EH (cell line): ENCODE data around the gene NPR2.

Experiments
- DNase-seq: peaks from one replicate; pipeline ENCODE4 v3.0.0-alpha.2; 2015; ENCODE audit warnings: low read depth

Gene NPR2

DNA sequence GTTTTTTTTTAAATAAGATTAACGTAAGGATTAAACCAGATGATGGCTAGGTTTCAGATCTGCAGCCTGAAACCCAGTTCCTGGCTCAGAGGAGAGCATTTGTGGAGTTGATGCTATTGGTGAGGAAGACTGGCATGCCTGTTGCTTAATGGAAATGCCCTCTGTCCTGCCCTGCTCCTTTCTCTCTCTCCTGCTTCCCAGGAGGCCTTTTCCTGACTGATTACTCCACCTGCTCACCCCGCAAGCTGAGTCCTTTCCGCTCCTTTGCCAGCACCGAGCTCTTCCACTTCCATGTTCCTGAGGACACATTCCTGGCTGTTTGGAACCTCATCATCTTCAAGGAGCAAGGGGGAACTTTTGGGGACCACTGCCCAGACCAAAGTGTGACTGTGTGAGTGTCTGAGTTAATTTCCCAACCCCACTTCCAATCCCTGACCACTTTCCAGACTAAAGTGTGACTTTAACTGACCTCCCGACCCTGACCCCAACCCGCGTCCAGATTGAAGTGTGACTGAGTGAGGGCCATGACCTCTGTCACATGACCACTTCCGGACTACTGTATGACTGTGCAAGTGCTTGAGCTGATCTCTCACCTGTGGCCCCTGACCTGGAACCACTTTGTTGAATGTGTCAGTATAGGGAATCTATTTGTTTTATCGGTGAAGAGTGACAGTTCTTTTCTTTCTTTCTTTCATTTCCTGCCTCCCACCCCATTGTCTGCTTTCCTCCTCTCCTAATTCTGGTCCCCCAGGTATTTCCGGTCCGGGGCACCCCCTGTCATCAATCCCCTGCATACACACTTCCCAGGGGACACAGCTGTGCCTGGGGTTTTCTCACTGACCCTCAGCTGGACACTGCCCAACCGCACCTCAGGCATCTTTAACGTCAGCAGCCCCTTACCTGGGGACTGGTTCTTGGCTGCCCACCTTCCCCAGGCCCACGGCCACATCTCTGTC is 43.1 kb downstream of the NPR2 start:
- DNase-seq = no peak

DNA sequence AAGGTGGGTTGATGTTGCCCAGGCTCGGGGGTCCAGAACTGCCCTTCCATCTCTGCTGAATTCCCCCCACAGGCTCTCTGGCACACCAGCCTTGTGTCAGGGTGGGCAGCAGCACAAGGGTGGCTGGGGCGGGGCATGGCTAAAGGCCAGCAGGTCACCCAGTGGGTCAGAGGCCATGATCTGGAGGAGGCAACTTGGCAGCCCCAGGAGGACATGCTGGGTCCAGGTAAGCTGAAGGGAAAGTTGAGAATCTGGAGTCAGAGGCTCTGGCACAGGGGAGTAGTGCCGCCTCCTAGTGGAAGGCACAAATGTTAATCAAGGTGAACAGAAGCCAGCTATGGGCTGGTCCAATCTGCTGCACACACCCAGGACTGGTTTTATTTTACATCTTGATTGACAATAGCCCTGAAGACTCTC is 43.8 kb downstream of the NPR2 start:
- no peak for DNase-seq

DNA sequence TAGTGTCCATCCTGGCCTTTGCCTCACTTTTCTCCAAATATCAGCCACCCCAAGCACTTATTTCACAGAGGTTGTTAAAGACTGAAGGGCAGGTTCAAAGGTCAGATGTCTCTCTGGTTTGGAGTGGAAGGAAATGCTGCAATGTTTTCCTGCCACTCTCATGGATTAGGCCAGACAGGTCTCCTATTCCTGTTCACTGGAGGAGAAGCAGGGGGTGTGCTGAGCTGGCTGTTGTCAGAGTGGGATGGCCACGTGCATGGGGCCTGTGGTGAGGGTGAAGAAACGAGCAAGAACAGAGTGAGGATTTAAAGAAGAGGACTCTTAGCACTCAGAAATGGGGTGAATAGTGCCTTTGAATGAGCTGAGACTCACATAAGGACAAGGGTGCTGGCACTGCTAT is 44.4 kb downstream of the NPR2 start:
- no peak for DNase-seq

DNA sequence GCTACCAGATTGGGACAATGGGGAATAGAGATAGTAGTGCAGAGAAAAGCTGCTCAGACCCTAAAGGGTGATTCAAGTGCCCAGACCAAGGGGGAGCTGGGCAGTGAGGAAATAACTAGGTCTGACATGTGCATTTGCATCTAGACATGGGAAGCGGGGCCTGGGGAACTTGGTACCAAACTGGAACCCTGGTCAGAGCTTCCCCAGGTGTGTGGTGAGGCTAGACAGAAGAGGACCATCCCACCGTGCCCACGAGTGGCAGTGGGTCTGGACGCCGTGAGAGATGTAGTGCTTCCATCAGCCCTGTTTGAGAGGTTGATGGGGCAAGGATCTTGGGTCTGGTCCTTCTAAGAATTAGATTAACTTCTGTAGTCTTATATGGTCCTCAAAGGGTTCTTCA is 45.2 kb downstream of the NPR2 start:
- DNase-seq = no peak

DNA sequence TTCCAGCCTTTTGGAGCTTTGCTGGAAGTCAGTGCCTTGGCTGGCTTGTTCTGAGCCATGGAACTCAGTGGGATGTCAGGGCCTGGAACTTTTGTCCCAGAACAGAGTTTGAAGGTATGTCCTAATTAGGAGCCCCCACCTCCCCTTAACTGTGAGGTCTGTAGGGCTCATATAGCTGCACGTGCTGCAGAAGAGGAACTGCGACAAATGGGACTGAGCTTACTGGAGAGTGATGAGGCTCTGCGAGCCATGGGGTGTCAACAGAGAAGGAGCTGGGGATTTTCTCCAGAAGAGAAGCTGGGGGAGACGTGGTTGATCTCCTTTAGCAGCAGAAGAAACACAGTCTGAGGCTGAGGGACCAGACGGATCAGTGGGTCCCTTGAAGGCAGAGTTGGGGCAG is 48.5 kb downstream of the NPR2 start:
- DNase-seq = no peak

DNA sequence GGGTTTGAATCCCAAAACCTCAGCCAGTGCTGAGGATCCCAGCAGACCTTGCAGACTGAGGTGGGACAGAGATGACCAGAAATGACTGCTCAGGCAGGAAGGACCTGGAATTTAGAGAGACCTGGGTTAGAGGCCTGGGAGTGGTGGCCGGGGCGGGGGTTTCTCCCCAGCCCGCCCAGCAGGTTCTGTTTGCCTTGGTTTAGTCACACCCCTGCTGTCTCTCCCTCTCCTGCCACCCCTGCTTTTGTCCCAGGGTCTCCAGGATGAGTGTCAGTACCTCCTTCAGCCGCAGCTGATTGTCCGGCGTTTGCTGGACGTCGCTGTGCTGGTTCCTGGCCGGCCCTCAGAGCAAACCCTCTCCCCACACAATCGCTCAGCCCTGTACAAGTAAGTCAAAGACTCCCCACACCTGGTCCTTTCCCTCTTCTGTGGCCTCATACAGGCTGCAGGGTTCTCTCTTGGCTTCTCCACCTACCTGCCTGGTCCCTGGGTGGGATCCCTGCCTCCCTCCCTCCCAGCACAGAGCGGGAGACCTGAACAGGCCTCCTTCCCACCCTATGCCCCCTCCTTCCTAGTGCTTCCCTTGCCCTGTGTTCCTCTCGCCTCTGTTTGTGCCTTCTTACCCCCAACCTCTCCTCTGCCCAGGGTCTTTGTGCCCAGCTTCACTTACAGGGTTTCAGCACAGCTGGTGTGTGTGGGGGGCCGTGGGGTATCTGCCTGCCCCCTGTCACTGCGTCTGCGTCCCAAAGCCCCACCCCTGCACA is 49.7 kb downstream of the NPR2 start:
- no peak for DNase-seq

DNA sequence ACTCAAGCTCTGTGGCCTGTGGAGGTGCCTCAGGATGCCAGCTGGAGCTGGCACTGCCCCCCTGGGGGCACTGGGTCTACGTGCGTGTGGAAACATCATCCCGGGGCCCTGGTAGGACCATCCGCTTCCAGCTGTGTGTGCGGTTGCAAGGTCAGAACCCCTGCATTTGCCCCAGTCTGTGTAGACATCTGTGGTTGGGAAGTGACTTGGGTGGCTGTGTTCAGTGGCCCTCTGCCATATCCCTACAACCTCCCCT is 50.2 kb downstream of the NPR2 start:
- DNase-seq = no peak

DNA sequence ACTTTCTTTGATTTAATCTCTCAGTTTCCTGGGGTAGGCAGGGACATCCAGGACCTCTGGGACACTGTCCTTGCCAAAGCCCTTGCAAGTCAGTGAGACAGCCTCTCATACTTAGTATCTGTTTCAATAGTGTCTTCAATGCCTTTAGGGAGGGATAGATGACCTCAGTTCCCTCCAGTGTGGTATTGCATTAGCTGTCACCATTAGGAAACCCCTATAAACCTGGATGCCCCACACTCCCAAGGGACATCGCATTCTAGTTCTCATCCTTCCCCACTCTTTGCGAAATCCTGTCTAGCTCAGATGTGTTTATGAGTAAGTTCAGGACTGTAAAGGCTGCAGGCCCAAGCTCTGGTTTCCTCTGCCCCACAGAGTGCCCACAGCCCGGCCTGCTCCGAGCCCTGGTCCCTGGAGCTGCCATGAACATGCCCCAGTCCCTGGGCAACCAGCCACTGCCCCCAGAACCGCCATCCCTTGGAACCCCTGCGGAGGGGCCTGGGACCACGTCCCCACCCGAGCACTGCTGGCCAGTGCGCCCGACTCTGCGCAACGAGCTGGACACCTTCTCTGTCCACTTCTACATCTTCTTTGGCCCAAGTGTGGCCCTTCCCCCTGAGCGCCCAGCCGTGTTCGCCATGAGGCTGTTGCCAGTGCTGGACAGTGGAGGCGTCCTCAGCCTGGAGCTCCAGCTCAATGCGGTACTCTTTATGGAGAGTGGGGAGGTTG is 50.8 kb downstream of the NPR2 start:
- no peak for DNase-seq

DNA sequence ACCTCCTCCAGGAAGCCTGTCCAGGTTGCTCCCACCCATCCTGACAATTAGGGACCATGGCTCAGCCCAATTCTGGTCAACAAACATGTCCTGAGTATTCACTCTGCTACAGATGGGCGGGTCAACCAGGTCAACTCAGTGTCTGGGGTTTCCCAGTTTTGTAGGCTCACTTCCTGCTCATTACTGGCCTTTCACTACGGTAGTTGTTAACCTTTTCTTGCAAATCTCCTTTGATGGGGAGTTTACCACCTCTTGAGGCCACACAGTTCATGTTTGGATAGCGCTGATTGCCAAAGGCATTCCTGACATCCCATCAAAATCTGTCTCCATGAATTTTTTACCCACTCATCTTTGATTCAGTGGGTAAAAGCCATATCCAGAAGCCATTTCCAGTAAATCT is 51.4 kb downstream of the NPR2 start:
- no peak for DNase-seq

DNA sequence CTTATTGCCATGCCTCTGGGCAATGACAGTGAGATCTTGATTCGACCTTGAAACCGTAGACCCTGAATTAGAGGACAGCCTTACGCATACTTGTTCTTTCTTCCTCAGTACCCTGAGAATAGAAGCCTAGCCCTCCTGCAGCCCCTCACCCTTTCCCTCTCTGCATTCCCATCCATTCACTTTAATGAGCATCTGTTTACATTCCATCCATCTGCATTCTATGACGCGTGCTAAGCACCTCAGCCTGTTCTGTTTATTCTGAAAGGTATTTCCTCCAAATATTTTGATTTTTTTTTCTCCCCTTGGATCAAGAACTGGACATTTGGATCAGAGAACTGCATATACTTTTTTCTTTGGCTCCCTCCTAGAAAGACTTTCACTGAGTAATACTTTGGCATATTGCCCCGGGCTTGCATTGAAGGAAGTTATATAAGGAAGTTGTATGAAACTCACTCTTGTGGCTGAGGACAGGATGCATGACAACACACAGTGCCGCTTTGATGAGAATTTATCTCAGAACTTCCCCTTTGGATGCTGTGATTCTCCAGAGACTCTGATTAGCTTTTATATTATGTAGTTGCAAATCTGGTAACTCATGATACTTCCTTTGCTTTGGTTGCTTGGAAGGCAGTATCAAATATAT is 53.4 kb downstream of the NPR2 start:
- peak; percentile 93 for DNase-seq

DNA sequence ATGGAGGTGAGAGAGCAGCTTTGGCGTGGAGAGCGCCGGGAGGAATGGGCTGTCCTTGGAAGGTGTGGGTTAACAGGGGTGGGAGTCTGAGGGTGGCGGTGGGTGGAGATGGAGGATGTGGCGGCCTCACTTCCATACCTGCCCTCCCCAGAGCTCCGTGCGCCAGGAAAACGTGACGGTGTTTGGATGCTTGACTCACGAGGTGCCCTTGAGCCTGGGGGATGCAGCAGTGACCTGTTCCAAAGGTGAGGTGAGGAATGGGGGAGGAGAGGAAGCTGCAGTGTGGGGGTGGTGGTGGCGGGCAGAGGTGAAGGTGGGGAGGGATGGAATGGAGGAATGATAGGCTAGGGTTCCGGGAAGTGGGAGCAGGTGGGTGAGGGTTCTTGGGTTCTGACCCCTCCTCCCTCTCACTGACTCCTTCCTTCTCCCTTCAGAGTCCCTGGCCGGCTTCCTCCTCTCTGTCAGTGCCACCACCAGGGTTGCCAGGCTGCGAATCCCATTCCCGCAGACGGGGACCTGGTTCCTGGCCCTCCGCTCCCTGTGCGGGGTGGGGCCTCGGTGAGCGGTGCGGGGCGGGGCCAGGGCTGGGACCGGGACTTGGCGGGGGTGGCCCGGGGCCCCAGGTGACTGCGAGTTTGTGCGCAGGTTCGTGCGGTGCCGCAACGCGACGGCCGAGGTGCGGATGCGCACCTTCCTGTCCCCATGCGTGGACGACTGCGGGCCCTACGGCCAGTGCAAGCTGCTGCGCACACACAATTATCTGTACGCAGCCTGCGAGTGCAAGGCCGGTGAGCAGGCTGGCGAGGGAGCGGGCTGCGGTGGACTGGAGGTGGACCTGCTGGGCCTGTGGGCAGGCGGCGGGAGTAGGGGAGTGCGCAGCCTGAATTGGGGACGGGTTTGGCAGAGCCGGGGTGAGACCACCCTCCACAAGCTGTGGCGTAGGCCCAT is 54.7 kb downstream of the NPR2 start:
- DNase-seq = no peak

DNA sequence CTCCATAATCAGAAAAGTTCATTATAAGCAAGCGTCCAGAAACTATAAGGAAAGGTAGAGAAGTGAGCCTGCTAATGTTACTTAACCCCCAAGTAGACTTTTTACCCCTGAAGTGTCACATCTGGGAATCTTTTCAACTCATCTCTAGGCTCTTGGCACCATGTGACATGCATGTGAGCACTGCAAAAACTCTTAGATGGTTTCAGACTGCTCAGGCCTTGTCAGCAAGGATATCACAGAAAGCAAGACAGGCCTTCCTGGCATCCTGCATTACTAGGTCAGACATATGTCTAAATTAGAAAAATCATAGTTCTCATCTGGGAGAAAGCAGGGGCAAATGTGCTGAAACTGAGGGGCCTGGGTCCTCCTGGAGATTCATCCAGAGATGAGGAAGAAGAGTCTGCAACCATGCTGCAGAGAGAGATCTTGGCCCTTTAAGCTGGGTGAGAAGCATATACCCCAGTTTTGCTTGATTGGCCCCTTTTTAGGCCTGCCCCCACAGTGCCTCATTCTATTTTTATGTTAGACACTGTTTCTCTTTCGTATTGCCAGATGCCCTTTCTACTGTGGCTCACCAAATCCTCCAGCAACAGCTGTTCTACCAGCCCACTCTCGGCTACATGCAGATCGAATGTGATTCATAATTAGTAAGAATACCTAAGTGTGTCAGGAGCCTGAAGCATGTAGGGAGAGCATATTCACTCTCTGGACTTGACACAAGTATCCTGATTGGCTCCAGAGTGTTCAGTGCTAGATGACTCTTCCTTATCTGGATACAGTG is 56.6 kb downstream of the NPR2 start:
- peak; percentile 88 for DNase-seq

DNA sequence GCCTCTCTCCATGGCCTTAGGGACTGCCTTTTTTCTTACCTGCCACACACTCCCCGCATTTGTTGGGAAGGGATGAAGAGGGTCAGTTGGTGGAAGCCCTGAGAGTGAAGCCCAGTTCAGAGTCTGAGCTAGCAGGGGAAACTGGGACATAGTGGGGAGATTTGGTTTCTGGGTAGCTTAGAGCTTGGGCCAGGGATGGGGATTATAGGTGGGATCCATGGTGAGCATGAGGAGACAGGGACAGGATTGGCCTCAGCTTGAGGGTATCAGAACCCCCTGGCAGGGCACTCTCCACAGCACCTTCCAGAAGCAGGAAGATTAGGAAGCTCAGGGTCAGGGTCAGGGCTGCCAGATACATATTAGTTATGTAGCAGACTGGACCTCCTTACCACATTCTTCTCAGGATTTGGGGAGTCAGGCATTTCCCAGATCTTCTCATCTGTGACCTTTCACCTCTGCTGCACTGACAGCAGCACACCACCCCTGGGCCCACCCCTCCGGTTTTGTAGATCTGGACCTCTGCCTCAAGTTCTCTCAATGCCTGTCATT is 61.0 kb downstream of the NPR2 start:
- DNase-seq = no peak

DNA sequence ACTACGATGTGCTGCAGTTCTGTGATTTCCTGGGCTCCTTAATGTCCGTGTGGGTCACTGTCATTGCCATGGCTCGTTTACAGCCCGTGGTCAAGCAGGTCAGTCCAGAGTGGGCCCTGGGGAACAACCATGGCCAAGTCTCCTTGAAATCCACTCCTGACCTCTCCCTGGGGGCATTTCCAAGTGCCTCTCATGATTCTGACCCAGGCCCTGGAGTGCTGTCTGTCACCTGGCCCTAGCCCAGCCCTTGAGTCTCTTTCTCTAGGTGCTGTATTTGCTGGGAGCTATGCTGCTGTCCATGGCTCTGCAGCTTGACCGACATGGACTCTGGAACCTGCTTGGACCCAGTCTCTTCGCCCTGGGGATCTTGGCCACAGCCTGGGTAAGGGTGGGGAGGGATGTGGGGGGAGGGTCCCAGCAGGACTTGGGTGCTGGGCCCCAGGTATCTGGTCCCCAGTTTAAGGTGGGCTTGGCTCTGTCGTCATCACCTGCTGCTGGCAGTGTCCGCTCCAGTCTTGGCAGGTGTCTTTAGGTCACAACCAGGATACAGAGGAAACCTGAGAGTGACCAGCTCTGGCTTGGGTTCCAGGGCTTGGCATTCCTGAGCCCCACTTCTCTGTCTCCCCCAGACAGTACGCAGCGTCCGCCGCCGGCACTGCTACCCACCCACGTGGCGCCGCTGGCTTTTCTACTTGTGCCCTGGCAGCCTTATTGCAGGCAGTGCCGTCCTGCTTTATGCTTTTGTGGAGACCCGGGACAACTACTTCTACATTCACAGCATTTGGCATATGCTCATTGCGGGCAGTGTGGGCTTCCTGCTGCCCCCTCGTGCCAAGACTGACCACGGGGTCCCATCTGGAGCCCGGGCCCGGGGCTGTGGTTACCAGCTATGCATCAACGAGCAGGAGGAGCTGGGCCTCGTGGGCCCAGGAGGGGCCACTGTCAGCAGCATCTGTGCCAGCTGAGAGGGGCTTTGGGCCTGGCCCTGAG is 61.8 kb downstream of the NPR2 start:
- DNase-seq = no peak

DNA sequence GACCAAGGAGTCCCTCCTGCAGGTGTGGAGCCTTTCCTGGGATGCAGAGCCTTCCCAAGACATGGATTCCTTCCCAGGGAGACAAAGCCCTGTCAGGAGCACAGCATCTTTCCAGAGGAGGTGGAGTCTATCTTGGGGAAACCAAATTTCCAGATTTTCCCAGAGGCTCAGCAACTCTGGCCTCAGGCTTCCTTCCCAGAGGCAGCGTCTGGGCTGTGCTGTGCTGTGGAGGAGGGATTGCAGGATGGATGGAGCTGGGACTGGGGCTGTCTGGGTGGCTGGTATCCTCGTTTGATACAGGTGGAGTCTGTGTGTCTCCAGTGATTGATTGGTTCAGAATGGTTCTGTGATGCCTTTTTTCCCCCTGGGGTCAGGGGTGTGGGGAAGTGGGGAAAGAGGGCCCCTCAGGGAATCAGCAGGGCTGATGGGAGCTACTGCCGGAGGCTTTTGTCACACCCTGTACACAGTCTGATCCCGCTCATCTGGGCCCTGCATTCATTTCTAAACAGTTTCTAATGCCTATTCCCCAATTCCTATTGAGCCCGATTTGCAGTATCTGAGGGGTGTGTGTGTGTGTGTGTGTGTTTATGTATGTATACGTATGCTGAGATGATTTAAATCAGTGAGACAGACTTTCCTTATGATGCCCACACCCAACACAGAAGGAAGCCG is 62.8 kb downstream of the NPR2 start:
- DNase-seq = no peak

DNA sequence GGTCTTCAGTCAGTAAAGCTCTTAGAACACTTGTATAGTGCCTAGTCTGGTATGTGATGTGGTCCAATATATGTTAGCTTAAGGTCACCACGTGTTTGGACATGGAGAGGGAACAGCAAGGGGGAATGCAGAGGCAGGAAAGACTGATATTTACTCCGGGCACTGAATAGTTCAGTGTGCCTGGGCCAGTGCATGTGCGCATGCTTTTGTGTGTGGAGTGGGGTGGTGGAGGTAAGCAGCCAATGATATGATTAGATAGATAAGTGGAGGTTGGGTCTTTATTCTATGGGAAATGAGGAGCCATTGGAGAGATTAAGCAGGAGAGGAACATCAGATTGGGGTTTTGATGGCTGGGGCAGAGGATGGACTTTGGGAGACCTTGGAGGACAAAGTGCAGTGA is 64.8 kb downstream of the NPR2 start:
- no peak for DNase-seq

DNA sequence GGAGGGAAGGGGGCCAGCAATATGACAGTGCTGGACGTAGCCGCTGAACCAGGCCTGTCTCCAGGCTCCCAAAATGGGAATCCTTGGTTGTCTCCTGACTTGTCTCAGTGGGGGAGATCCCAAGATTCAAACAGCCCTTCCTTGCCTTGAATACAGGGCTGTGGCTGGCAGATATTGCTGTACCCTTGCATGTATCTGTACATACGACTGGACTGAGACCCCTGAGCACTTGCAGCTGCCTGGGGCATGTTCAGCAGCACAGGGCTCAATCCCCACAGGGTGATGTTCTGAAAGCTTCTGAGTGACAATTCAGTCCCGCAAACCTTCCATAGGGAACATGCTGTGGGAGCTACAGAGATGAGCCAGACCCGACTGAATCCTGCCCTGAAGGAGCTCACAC is 65.5 kb downstream of the NPR2 start:
- no peak for DNase-seq

DNA sequence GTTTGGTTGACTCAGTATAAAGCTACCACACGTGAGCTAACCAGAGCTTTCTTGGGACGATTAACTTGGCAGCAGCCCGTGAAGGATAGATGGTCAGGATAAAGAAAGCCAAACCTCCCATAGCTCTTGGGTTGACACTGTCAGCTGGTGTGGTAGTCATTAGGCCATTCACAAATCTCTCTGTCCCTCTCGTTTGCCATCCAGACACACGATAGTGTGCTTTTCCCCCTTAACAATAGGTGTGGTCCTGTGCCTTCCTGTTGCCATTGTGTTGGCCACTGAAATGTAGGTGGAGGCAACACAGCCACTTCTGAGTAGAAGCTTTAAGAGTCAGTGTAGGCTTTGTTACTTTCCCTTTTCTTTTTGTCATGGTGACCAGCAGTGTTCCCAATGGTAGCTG is 67.1 kb downstream of the NPR2 start:
- DNase-seq = no peak
